Mucosa of descending colon (tissue), 3 donors: ENCODE measurements around the gene UBL4A. TPM values are rescaled to one million over a fixed set of nuclear protein-coding genes. Genes with fewer than 3 reads are reported as not detected.

Experiments
- ATAC-seq: fragments of 200-7000 bp; cut with Tn5 transposase; one replicate; pipeline ENCODE4 v1.9.1; 2020; ENCODE audit warnings: mild to moderate bottlenecking, moderate library complexity
- DNase-seq, 3 donors: peaks; one replicate each; pipeline ENCODE4 v3.0.0-alpha.2; 2020
- H3K36me3 ChIP-seq: fragments of 200-600 bp; one replicate; pipeline ENCODE4 v1.8.0; 2021; ENCODE audit warnings: low read depth, mild to moderate bottlenecking
- H3K4me1 ChIP-seq: fragments of 200-600 bp; one replicate; pipeline ENCODE4 v1.8.0; 2021; ENCODE audit warnings: low read depth, mild to moderate bottlenecking
- H3K4me3 ChIP-seq: fragments of 200-600 bp; one replicate; pipeline ENCODE4 v1.8.0; 2021; ENCODE audit warnings: mild to moderate bottlenecking
- H3K9me3 ChIP-seq: fragments of 200-600 bp; one replicate; pipeline ENCODE4 v1.8.0; 2021; ENCODE audit warnings: mild to moderate bottlenecking
- CTCF ChIP-seq: fragments of 200-600 bp; IDR thresholded peaks from one replicate; pipeline ENCODE4 v1.8.0; 2022; ENCODE audit warnings: antibody characterized with exemption, mild to moderate bottlenecking
- intact Hi-C, 2 donors: fragments of 100-400 bp; cut with DNase I in 1 of 2; cut with micrococcal nuclease in 1 of 2; formaldehyde crosslinking; loops; one replicate each; pipeline versions ENCODE4 v1.11.0 to v1.11.1; 2022; cut with DNase I, micrococcal nuclease
- total RNA-seq, 3 donors: library from RNA; stranded (reverse); fragmentation: NEBNext Ultra II Directional in 2 of 3; extraction: Animal tissue kit (Norgen Biotek cat#: 25700) in 2 of 3; gene quantifications; one replicate each; pipeline versions ENCODE4 v1.2.1 to v1.2.4, GENCODE V29; 2021 to 2023
- donor health status: DM: no; HTN: no; CAD: no; lungs with moderate emphysema.
- donor health status: DM: no; HTN: no; CAD: no.
- donor health status: DM: no; HTN: yes; CAD: no.

The UBL4A gene
- total RNA-seq, 3 donors from 2014 or later = 29.2 to 41.6 (median 32.3) TPM

DNA sequence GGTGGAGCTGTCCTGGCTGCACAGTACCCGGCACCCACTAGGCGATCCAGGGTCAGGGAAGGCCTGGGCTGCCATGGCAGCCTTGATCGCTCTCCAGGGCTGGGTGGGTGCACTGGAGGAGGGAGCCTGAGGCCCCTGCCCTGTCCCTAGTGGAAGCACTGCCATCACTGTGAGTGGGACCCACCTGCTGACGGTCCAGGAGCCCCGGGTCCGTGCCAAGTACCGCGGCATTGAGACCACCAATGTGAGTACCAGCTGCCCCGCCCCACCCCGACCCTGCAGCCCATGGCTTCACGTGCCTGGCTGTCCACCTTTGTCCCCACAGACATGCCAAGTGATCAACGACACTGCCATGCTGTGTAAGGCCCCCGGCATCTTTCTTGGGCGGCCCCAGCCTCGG lies 19.5 kb downstream of the UBL4A start:
- DNase-seq = no peak
- Histone ChIP-seq H3K4me1 (no peaks in the 10 kb centered on the region), H3K9me3 (no peaks in the 10 kb centered on the region), H3K36me3 (no peaks in the 10 kb centered on the region), H3K4me3 (no peak overlapping the region)
- intact Hi-C loops = no loop called here
- no peak for ATAC-seq
- TF ChIP-seq CTCF = no peak

GRCh38 chrX:154466036-154466435 lies 20.4 kb downstream of the UBL4A start:
- TF ChIP-seq CTCF = no peak
- H3K36me3 ChIP-seq = no peaks in the 10 kb centered on the region
- H3K4me1 ChIP-seq = no peaks in the 10 kb centered on the region
- no peaks in the 10 kb centered on the region for H3K9me3 ChIP-seq
- ATAC-seq (no peak), DNase-seq (no peak)
- intact Hi-C loops = no loop called here
- H3K4me3 ChIP-seq = no peak overlapping the region

DNA sequence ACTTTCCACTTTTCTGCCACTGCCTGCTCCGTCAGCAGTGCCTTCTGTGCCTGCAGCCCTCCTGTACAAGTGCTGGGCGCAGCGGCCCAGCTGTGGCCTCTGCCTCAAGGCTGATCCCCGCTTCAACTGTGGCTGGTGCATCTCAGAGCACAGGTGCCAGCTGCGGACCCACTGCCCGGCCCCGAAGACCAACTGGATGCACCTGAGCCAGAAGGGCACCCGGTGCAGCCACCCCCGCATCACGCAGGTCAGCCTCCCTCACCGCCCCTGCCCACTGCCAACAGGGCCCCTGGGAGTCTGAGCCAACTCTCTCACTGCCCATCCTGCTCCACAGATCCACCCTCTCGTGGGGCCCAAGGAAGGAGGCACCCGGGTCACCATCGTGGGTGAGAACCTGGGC lies 20.8 kb downstream of the UBL4A start:
- no peak for TF ChIP-seq CTCF
- no peaks in the 10 kb centered on the region for H3K4me1 ChIP-seq
- ATAC-seq (no peak), DNase-seq (no peak)
- H3K36me3 ChIP-seq = no peaks in the 10 kb centered on the region
- H3K4me3 ChIP-seq = no peak overlapping the region
- no peaks in the 10 kb centered on the region for H3K9me3 ChIP-seq
- intact Hi-C loops = no loop called here

GRCh38 chrX:154464806-154465365 lies 21.5 kb downstream of the UBL4A start:
- Histone ChIP-seq H3K4me1 (no peaks in the 10 kb centered on the region), H3K9me3 (no peaks in the 10 kb centered on the region), H3K4me3 (no peak overlapping the region), H3K36me3 (no peaks in the 10 kb centered on the region)
- DNase-seq (no peak), ATAC-seq (no peak)
- TF ChIP-seq CTCF = no peak
- intact Hi-C loops = no loop called here

GRCh38 chrX:154463611-154464220 lies 22.7 kb downstream of the UBL4A start:
- intact Hi-C loops = no loop called here
- Histone ChIP-seq H3K4me3 (no peak overlapping the region), H3K4me1 (no peaks in the 10 kb centered on the region), H3K36me3 (no peaks in the 10 kb centered on the region), H3K9me3 (no peaks in the 10 kb centered on the region)
- no peak for ATAC-seq
- DNase-seq = no peak
- TF ChIP-seq CTCF = no peak
